NCI-H1092 (cell line): ENCODE results near the gene TRUB2.
"Not testable (repeated sequence)": the region's sequence is repeated elsewhere in the genome, so short reads cannot be mapped to it uniquely, and the experiment has no call there.

Experiments used
- DNase-seq: peaks from one replicate; lab custom pipeline; 2025; lab: John Stamatoyannopoulos, UW

Gene TRUB2

GRCh38 chr9:128340691-128341434, 18.6 kb upstream of the TRUB2 start:
- DNase-seq = peak; percentile 16

- peak; percentile 62 for DNase-seq
These were observed 17.8 kb upstream of the TRUB2 start, which contains the start of gene SLC27A4 for GRCh38 chr9:128339761-128340690. TSS of gene SLC27A4 (plus strand) at chr9:128340527. CDS start at chr9:128343133, 2,606 bp downstream.

DNA sequence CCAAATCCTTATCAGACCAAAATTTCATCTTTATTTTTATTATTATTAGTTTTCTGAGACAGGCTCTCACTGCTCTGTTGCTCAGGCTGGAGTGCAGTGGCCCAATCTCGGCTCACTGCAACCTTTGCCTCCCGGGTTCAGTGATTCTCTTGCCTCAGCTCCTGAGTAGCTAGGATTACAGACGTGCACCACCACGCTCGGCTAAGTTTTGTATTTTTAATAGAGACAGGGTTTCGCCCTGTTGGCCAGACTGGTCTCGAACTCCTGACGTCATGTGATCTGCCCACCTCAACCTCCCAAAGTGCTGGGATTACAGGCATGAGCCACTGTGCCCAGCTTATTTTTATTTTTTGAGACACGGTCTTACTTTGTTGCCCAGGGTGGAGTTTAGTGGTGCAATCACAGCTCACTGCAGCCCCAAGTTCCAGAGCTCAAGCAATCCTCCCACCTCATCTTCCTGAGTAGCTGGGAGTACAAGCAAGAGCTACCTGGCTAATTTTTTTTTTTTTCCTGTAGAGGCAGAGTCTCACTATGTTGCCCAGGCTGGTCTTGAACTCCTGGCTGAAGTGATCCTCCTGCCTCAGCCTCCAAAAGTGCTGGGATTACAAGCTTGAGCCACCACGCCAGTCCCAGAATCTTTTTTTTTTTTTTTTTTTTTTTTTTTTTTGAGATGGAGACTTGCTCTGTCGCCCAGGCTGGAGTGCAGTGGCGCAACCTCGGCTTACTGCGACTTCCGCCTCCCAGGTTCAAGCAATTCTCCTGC, 16.8 kb upstream of the TRUB2 start:
- not testable (repeated sequence) for DNase-seq

DNA sequence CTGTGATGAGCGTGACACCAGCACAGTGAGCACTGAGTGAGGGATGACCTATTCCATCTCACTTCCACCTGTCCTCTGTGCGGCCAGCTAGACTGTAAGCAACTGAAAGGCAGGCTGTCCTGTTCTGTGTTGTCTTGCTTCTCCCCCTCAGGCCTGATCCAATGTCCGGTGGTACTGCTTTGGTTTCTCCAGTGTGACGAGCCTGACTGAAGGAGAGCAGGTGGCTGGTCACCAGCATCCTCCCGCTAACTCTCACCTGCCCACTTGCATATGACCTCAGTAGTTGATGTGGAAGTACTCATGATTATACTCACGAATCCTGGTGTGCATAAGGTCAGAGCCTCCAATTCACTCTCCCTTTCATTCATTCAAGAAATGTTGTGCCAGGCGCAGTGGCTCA, 15.7 kb upstream of the TRUB2 start:
- no peak for DNase-seq

GRCh38 chr9:128335914-128336313, 13.7 kb upstream of the TRUB2 start:
- DNase-seq = no peak

GRCh38 chr9:128335161-128335560, 12.9 kb upstream of the TRUB2 start:
- DNase-seq = no peak

GRCh38 chr9:128333451-128333869, 11.2 kb upstream of the TRUB2 start:
- DNase-seq = no peak

DNA sequence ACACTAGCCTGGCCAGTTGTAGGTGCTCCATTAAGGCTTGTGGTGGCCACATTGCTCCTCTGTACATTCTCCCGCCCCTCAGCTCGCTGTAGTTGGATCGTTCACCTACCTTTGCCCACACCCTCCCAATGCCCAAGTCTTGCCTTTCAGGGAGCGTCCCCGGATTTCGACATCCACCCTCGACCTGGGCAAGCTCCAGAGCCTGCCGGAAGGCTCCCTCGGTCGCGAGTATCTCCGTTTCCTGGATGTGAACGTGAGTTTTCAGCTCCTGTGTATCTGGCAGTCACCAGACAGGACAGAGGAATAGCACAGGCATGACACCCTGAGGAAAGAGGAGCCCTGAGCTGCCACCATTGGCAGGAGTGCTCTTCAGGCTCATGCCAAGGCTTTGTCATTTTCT, 3.4 kb upstream of the TRUB2 start:
- no peak for DNase-seq

GRCh38 chr9:128324401-128324800, 2.2 kb upstream of the TRUB2 start:
- no peak for DNase-seq

- DNase-seq = no peak
These were observed 1.5 kb upstream of the TRUB2 start for GRCh38 chr9:128323791-128324190.

DNA sequence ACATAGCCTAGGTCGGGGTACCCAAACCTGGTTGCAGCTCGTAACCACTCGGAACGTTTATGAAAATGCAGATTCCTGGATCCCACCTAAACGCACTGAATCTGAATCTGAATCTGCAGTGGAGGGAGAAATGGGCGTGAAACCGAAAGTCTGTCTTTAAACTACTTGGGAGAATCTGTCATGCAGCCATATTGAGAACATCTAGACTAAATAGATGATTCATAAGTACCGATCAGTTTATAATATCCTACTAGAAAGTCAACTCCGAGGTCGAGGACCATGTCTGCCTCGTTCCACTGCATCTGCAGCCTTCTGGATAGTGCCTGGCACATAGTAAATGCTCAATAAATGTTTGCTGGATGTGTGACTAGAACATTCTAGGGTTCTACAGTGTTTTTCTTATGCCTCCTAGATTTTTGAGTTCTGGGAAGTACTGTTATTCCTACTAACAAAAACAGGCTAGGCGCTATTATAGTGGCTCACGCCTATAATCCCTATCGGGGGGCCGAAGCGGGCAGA, 1.0 kb upstream of the TRUB2 start:
- no peak for DNase-seq

DNA sequence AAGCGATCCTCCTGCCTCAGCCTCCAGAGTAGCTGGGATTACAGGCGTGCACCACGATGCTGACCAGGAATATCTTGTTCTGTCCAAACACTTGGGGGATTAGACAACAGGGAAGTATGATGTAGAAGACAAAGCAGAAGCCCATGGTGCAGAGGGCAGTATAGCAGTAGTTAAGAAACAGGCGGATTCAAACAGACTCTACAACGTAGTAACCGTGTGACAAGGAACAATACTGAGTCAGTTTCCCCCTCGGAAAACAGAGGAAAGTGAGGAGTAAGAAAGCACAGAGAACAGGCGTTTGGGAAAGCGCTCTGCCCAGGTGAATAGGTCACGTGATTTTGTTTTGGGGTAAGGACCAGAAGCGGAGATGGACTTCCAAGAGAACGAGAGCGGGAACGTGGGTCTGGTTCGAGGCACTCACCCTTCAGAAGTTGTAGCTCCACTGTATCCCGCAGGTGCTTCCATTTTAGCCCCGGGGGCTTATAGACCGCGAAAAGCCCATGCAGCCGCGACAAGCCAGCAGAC, 306 bp downstream of the TRUB2 start:
- no peak for DNase-seq

DNA sequence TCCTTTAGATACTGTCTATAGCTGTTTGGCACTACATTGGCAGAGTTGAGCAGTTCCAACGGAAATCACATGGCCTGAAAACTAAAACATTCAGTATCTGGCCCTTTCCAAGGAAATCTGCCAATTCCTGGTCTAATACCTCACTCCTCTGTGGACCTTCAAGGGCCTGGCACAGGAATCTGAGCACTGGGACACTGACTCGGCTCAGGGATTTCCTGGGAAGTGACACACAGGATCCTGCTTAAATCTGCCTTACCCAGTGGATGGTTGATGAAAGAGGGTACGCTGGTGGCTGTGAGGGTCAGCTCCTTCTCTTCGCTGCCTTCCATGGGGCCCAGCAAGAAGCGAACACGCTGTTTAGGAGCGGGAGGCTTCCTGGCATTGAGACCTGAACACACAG, 904 bp downstream of the TRUB2 start:
- DNase-seq = no peak

DNA sequence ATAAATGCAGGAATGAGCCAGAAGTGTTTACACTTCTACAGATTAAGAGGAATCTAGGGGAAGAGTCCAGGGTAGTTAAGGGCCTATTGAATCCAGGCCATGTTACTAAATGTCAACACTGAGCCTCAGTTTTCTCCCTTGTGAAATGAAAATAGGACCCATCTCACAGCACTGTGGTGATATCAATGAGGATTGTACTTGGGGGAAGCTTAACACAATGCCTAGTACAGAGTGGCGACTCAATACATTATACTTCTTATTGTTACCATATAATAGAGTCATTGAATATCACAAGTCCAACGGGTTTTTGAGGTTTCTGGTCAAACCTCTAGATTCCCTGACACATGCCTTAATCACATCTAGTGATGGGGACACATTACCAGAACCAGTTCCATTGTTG, 4.6 kb downstream of the TRUB2 start:
- DNase-seq = no peak

- DNase-seq = no peak
These were observed 5.8 kb downstream of the TRUB2 start for GRCh38 chr9:128316421-128316820.

DNA sequence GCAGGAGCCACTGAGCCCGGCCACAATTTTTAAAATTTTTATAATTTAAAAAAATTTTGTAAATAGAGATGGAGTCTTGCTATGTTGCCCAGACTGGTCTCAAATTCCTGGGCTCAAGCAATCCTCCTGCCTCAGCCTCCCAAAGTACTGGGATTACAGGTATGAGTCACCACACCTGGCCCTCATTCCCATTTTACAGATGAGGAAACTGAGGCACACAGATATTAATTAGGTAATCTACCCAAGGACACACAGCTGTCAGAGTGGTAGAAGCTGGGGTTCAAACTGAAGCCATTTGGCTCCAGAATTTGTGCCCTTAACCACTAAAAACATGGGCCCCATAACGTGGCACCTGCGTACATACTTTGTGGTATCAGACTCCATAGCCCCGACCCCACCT, 7.5 kb downstream of the TRUB2 start:
- DNase-seq = no peak

DNA sequence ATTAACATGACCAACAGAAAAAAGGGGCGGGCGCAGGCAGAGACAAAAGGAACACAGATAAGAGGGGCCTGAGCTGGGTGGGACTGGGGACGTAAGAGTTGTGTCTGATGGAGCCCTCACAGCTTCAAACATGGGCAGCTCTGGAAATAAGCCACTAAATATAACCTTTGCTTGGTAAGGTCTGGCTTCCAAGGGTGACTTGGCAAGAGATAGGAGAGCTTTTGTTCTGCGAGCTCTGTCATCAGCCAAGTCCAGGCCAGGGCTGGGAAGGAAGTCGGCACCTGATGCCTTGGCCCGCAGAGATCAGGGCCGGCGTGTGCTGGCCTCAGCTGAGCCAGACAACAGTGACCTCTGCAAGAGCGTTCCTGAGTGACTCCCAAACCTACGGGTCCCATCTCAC, 11.8 kb downstream of the TRUB2 start:
- DNase-seq = no peak

- DNase-seq = no peak
These were observed 12.7 kb downstream of the TRUB2 start for GRCh38 chr9:128309551-128309950.

DNA sequence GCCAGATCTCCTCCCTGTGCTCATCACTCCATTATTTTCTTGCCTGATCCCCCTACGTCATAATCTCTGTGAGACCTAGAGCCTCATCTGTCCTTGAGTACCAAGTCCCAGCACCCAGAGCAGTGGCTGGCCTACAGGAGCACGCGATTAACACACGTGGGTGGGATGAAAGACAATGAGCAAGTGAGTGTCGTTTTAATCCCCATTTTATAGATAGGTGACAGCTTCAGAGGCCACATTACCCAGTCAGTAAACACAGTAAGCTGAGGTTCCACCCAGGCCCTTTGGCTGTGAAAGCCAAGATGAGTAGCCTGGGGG, 17.3 kb downstream of the TRUB2 start:
- DNase-seq = no peak

DNA sequence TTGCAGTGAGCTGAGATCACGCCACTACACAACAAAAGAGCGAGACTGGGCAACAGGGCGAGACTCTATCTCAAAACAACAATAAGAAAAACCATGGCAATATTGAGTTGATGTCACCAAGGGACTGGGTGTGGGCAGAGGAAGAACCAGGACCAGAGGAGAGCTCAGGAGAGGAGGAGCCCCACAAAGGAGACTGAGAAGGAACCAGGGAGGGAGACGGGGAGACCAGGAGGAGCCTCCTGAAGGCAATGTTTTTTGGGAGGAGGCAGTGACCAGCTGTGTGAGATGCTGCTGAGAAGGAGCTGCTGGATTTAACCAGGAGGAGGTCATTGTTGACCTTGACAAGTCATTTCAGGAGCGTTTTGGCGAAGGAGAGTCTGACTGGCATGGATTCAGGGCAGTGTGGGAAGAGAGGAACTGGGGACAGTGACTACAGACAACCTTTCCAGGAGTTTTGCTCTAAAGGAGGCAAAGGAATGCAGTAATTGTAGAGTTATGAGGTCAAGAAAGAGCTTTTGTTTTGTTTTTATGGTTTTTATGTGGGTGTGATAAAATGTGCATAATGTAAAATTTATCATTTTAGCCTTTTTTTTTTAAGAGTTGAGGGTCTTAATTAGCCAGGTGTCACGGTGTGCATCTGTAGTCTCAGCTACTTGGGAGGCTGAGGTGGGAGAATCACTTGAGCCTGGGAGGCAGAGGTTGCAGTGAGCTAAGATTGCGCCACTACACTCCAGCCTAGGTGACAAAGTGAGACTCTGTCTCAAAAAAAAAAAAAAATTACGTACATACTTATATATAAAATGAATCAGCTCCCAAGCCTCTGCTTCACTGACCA, 17.9 kb downstream of the TRUB2 start:
- DNase-seq = no peak
